SK-N-MC (cell line): ENCODE results near the gene GPR15.

Experiments
- EZH2 ChIP-seq: fragments of 200-600 bp; sonication (generic); IDR thresholded peaks from one replicate; pipeline ENCODE4 v1.6.1; 2017; ENCODE audit warnings: antibody characterized with exemption
- FOXP2 ChIP-seq: optimal IDR thresholded peaks from 2 replicates; pipeline ENCODE3; 2011; ENCODE audit warnings: mild to moderate bottlenecking, moderate library complexity; ENCODE audit not compliant: insufficient read depth; ENCODE audit errors: extremely low read length, control extremely low read depth
- POLR2AphosphoS5 ChIP-seq: IDR thresholded peaks from 2 replicates; pipeline ENCODE4 v1.6.1; 2012; ENCODE audit warnings: mild to moderate bottlenecking, low read depth, low read length, borderline replicate concordance

DNA sequence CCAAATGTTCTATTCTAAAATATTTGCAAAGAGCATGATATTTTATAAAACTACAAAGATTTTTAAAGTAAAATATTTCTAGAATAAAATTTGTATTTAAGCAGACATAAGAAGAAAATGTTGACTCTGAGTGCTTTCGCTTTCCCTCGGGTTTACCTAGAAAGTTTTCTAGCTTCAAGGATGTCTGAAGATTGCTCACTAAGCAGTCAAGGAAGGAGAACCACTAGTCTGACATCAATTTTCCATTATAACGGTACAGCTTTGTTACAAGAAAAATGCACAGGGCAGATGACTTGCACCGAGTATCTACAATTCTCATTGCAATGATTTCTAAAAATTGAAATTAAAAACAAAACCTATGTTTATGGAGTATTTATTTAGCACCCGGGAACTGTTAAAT lies 14.2 kb downstream of the GPR15 start:
- TF ChIP-seq EZH2 (no peak), FOXP2 (no peak), POLR2AphosphoS5 (no peak)
